8988T (cell line): Measurements from ENCODE around the gene KLHL34.

Experiments used
- DNase-seq: peaks from one replicate; pipeline ENCODE4 v3.0.0; 2011

KLHL34 gene

GRCh38 chrX:21645886-21646285 lies 12.2 kb downstream of the KLHL34 start:
- no peak for DNase-seq

DNA sequence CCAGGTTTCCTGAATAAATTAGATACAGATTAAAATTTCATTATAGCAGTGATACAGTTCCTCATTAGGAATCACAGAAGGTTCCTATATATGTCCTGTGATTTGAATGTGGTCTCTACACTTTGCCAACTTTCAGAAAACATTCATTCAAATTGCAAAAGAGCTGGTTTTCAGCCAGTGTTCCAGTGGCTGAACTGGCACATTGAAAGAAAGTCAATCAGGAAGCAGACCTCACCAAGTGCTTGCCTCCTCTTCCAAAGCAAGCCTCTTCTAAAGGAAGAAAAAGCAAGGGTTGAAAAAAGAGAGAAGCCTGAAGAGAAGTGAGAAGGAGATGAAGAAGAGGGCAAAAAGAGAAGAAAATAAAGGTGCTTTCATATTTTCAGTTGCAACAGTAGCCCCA lies 12.7 kb downstream of the KLHL34 start:
- DNase-seq, result no peak

DNA sequence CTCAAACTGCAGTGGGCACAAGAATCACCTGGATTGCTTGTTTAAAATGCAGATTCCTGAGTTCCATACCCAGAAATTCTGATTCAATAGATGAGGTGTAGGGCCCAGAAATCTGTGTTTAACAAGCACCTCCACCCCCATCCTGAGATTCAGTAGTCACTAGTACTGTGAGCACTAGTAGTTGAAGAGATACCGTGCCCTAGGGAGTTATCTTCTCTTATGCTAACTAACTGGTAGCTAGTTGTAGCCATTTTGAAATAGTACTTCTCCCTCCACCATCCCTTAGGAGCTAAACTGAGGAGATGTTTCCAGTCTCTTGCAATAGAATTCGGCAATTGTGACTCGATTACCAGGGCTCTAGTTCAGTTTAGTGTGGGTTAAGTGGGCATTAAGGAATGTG lies 18.4 kb downstream of the KLHL34 start:
- no peak for DNase-seq

- DNase-seq, result no peak
These were observed 19.8 kb downstream of the KLHL34 start for GRCh38 chrX:21638311-21638710.

- DNase-seq, result no peak
These were observed 26.1 kb downstream of the KLHL34 start for GRCh38 chrX:21632027-21632426.

- DNase-seq, result no peak
These were observed 34.2 kb downstream of the KLHL34 start for GRCh38 chrX:21623778-21624501.

- DNase-seq, result no peak
These were observed 37.9 kb downstream of the KLHL34 start for GRCh38 chrX:21620234-21620633.

DNA sequence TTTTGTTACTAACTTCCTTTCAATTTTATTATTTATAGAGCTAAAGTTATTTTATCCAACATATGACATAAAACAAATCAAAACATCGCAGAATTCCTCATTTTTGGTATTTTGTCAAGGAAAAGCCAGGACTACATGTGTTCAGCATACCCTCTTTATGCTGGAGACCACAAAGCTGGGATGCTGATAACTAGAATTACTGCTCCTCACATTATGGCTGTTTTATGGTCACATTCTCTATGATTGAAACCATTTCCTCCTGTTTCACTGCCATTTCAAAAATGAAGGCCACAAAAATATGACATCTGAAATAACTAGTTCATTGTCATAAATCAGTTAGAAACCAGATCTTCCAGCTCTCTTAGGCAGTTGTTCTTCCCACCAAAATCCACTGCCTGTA lies 41.7 kb downstream of the KLHL34 start:
- DNase-seq, result no peak

DNA sequence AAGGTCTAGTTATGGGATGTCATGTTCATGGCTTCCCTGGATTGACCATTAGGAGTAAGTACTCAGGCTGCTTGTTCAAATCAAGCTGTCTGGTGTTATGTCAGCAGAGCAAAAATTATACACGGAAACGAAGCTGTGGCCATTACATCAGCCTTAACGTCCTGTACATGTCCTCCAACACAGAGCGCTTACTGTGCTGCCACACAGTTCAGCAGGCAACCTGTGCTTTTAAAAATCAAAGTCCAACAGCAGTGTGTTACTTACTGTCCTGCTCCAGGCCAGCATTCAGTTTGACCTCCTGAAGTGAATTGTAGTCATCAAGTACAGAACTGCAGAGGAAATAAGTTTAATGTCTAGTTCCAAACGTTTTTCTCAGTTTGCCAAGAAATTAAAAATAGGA lies 46.0 kb downstream of the KLHL34 start:
- no peak for DNase-seq

- DNase-seq, result no peak
These were observed 48.0 kb downstream of the KLHL34 start for GRCh38 chrX:21610168-21610567.

GRCh38 chrX:21606002-21606401 lies 52.1 kb downstream of the KLHL34 start:
- DNase-seq, result no peak
